ENCODE data around the gene AP3S2.
"Not testable (repeated sequence)": the region's sequence is repeated elsewhere in the genome, so short reads cannot be mapped to it uniquely, and the experiment has no call there.

The AP3S2 gene

DNA sequence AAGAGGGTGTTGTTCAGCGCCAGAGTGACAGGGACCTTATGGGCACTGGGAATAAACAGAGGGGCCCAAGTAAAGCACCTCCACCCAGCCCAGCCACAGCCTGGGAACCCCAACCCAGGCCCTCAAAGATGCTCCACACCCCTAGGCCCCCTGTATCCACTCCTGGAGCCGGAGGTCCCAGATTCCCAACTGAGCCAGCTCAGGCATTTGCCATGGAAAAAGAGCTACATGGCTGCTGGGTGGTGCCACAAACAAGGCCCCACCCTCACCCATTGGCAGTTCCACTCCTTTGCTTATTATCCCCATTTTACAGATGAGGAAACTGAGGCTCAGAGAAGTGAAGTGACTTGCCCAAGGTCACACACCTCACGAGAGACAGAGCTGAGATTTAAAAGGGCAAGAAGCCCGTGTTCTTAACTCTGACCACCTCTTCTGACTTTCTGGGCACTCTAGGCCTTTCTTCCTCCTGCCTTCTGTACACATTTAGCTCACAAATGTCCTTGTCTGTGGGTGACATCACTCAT is 96.1 kb downstream of the AP3S2 start:
- no peak for DNase-seq

DNA sequence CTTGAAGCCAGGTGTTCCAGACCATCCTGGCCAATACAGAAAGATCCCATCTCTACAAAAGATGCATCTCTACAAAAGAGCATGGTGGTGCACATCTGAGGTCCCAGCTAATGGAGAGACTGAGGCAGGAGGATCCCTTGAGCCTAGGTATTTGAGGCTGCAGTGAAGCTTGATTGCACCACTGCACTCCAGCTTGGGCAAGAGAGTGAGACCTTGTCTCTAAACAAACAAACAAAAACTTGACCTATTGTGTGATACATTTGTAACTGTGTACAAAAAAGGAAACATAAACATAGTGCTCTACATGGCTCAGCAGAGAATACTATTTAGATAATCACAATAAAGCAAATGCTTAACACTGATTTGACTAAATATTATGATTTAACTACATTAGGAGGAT is 97.8 kb downstream of the AP3S2 start:
- no peak for DNase-seq

DNA sequence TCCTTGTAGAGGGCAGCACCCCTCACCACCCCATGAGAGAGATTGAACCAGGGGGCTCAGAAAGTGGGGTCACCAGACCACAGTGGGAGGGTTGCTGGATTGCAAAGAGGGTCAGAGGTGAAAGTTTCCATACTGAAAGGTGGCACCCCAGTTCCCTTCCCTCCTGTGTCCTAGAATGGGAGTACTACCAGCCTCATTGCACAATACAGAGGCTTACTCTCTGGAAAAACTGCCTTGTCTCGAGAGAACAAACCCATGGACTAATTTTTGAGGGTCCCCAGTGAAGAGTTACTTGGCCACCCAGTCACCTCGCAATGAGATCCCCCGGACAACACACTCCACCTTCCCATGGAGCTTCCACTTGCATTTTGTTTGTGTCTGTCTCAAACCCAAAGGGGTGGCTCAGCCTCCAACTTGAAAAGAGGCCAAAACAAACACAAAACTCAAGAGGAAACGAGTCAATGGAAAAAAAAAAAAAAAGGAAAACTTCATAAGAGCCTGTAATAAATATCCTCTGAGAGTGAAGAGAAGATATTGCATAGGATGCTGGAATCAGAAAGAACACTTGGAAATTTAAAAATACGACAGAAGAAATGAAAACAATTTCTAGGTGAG is 99.1 kb downstream of the AP3S2 start:
- DNase-seq: no peak

DNA sequence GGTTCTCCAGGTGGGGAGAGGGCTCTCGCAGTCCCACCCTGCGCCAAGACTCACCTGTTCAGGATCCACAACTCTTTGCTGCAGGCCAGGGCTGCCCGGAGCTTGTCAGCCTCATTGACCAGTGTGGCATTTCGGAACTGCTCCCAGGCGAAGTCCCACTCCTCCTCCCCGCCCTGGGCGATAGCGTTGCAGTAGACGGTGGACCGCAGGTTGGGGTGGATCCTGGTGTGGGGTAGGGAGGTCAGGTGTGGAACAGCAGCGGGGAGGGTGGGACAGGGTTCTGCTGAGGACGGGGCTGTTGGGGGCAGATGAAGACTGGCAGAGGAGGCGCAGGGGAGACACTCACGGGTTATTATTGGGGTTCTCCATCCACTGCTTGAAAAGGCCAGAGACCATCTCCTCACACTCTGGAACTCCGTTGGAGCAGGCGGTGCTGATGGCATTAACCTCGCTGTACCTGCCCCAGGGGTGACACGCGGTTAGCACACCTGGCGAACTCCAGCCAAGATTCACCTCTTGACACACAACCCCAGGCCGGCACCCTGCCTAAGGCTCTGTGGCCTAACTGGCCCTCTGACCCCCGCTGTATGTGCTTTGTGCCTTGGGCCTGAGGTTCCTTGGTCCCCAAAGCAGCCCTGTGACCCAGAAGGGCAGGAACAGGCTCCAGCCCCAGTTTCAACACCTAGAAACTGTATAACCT is 101.5 kb downstream of the AP3S2 start:
- DNase-seq: no peak

DNA sequence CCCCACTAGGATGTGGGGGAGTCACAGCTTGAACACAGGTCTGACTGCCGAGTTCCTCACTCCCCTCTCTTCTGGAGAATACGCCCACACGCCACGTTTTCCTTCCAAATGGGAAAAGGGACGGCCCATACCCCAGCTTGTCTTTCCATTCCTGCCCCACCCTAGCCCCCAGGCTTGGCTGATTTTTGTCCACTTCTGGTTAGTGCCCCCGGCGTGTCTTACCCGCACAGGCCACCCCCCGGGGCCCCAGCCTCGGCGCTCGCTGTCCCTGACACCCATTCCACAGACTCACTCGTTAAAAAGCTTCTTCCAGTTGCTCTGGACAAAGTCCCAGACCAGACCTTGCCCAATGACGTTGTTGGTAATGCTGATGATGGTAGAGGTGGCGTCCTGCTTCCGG is 103.1 kb downstream of the AP3S2 start:
- DNase-seq: no peak

DNA sequence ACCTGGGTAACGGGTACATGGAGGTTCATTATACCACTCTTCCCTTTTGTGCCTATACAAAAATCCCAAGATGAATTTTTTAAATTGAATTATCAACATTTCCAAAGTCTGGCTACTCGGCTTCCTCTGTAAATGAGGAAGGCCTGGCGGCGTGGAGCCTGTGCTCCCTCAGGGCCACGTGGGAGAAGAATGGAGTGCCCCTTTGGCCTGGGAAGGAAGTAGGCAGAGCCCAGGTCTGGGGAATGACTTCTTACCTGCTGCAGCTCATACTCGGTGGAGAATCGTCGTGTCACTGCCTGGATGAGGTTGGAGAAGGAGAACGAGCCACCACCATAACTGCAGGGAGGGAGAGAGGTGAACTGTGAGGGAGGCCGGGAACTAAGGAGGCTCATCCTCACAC is 103.6 kb downstream of the AP3S2 start:
- DNase-seq: no peak

DNA sequence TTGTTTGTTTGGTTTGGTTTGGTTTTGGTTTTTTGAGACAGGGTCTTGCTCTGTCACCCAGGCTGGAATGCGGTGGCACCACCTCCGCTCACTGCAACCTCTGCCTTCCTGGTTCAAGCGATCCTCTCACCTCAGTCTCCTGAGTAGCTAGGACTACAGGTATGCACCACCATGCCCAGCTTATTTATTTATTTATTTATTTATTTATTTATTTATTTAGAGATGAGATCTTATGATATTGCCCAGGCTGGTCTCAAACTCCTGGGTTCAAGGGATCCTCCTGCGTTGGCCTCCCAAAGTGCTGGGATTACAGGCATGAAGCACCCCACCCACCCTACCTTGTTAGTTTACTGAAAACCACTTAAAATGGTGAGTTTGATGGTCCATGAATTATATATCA is 105.2 kb downstream of the AP3S2 start:
- not testable (repeated sequence) for DNase-seq

DNA sequence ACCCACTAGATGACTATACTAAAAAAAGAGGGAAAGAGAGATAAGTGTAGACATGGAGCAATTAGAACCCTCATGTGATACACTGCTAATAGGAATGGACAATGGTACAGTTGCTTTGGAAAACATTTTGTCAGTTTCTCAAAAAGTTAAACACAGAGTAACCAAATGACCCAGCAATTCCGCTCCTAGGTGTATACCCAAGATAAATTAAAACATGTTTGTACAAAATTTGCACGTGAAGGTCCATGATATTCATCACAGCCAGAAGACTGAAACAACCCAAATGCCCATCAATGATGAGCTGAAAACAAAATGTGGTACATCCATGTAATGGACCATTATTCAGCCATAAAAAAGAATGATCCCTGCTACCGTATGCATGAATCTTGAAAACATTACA is 105.8 kb downstream of the AP3S2 start:
- DNase-seq: no peak

DNA sequence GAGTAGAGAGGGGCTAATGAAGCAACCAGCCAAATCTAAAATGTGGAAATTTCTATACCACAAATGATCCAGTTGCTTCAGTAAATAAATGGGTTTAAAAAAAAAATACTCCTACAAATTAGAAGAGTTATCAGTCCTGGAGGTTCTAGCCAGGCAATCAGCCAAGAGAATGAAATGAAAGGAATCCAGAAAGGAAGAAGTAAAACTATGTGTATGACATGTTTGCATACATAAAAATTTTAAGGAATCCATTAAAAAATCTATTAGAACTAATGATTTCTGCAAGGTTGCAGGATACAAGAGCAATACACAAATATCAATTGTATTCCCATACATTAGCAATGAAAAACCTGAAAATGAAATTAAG is 108.0 kb downstream of the AP3S2 start:
- DNase-seq: no peak

DNA sequence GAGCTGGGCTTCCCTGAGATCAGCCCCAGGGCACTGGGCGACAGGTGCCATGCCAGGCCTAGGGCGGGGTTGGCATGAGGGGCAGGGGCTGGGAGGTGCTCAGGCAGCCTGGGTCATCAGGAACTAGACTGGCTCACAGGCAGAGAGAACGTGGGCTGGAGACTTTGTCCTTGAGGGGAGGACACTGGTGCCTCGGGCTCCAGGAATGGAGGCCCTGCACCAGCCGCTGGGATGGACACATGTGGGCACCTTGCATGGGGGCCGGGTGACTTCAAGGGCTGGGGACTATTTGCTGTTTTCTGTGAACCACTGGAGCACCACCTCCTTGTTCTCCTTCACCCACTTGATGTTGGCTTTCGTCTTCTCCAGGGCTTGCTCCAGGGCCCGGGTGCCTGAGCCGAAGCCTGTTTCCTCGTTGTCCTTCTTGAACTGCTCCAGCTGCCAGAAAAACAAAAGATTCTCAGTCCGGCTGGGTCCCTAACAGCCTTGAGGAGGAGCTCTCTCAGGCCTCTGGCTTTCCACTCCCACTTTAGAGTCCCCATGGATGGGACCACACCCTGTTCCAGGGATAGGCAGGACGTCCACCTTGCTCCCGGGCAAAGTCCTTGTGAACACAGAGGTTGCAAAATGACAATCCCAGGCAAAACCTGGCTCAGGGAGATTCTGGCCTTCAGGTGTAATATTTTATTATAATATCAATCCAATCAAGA is 108.6 kb downstream of the AP3S2 start:
- DNase-seq: no peak

DNA sequence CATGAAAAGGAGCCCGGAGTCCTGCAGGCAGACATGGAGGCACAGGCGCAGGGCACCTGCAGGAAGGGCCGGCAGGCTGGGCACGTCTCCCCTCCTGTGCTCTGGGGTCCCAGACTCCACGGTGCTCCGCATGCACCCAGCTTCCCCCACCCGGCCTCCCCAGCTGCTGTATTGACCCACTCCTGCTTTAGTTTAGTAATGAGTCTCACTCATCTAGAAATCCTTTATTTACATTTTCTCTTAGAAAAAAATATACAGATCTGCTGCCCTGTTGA is 109.2 kb downstream of the AP3S2 start:
- DNase-seq: no peak

DNA sequence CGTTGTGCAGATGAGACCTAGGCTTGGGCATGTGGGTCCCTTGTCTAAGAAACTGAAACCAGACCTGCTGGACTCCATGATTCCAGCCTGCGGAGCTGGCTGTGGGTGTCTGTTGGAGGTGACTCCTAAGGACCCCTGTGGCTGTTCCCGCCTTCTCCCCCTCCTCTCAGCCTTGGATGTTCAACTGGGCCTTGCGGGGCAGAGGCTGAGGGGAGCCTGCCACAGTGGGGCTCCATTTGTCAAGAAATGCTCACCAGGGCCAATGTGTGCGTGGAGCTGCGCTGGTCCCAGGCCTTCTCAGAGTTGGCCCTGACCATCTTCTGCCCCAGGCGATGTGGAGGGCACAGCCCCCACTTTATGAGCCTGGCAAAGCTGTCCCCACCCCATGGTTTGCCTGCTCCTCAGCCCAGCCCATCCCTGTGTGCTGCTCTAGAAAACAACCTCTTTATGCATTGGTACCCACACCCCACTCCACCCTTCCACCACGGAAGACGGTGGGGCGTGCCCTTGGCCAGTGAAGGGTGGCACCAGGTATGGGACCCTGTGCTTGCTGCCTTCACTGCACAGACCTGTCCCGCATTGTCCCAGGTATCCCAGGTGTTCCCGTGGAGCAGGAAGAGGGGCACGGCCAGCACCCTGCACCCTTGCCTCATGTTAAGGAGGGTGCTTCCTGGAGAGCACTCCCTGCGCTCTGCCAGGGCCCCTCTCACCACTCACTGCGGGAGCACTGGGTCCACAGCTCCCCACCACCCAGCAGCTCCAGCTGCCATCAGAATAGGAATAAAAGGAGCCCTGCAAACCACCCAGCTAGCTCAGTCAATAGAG is 109.7 kb downstream of the AP3S2 start:
- DNase-seq: no peak

DNA sequence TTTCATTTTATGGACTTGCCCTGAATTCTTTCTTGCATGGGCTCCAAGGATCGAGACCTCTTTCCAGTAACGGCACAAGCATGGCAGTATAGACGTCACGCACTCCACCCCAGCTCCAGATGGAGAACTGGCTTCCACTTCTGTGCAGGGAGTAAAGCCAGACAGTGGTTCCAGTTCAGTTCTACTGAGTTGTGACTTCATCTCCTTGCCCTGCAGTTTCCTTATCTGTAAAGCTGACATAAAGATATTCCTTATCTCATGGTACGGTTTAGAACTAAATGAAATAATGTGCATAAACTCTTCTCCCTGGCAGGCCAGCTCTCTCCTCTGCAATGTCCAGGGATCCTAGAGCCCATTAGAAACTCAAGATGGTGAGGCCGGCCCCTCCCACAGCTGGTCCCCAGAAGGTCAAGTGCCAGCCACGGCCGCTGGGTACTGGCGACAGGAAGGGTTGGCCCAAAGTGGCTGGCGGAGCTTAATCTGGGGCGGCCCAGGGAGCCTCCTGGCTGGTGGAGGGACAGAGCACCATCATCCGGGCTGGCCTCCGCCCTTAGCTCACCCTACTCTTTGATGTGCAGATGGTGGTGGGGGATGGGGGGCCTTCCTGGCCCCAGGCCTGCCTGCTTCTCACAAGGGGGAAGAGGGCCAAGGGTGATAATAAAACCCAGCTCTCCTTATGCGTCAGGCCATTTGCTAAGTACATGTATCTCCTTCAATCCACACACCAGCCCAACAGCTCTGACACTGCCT is 110.5 kb downstream of the AP3S2 start:
- no peak for DNase-seq

DNA sequence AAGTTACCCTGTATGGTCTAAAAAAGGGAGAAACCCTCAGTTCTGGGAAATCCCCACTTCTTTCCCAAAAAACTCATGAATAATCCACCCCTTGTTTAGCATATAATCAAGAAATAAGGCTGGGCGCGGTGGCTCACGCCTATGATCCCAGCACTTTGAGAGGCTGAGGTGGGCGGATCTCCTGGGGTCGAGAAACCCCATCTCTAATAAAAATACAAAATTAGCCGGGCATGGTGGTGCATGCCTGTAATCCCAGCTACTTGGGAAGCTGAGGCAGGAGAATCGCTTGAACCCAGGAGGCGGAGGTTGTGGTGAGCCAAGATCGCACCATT is 111.2 kb downstream of the AP3S2 start:
- not testable (repeated sequence) for DNase-seq

DNA sequence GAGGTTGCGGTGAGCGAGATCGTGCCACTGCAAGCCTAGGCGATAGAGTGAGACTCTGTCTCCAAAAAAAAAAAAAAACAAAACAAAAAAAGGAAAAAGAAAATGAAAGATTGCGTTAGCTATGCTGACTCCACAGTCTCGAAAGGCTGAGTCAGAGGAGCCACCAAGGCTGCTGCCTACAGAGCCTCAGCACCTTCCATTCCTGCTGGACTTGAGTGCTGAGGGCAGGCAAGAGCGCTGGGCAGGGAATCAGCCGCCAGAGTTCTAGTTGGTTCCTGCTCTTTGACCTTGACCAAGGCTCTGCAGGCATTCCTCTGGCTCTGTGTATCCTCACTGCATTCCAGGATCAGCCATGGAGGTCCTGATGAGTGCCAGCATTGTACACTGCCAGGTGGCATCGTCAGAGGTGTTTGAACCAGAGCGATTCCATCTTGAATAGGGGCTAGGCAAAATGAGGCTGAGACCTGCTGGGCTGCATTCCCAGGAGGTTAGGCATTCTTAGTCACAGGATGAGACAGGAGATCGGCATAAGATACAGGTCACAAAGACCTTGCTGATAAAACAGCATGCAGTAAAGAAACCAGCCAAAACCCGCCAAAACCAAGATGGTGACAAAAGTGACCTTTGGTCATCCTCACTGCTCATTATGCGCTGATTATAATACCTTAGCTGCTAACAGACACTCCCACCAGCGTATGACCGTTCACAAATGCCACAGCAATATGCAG is 111.7 kb downstream of the AP3S2 start:
- no peak for DNase-seq

DNA sequence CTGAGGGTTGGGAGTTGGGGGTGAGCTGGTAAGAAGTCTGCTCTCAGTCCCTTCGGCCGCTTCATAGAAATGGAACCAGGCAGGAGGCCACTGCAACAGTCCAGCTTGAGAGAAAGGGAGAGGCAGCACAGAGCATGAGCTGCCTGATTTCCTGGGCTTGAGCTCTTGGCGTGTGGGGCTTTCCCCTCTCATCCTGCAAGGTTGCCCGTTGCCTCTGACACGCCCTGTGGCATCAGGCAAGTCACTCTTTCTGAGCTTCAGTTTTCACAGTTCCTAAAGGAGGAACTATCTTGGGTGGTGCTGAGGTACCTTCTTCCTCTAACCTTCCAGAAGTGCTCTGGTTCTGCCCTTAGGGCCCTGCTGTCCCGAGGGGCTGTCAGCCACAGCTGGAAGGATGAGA is 112.7 kb downstream of the AP3S2 start:
- DNase-seq: no peak

DNA sequence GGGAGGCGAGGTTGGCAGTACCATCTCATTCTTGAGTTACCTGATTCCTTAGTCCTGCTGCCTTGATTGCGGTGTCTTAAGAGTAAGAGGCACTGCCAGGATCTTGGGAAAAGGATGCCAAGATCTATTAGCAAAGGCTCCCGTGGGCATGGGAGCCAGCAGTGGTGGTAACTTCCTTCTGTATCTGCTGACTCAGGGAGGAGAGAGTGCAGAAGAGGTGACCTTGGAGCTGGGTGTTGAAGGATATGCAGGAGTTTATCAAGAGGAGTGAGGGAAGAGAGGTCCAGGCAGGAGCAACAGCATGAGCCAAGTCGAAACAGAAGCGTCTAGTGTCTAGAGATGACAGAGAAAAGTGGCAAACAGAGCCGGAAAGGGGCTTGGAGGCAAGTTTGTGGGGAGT is 113.2 kb downstream of the AP3S2 start:
- no peak for DNase-seq

Data from right hindlimb (tissue), 1 donor.